ENCODE data around the gene FAM163B. TPM values are rescaled to one million over a fixed set of nuclear protein-coding genes. Genes with fewer than 3 reads are reported as not detected.

The FAM163B gene
- total and polyA plus RNA-seq, 2 donors (not counting 1 experiment from before 2014, with no cell fraction given): not detected

DNA sequence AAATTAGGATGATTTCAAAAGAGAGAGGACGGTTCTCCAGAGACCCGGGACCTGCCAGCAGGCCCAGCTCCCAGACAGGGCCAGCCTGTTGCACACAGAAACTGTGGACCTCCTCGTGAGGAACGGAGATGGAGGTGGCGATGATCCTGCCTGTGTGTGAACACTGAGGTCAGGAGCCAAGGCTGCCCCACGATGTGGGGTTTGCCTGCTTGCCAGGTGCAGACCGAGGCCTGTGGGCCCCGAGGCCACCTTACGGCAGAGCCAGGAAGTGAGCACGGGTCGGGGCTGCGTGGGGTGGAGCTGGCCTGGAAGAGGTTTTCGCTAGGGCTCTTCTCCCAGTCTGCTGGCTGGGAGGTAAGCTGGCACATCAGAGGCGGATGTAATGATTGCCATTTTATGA, 4.3 kb downstream of the FAM163B start:
- peaks cover 0 to 6% (median 0%) of the 10 kb centered on the region in 3 donors for H3K9me3 ChIP-seq (ENCODE audit: control extremely low read depth in 1 of 3, control insufficient read depth in 2 of 3, insufficient read depth in 1 of 3, low read length in 2 of 3)
- Mint-ChIP-seq H3K4me1 (peaks cover 7% of the 10 kb centered on the region), H3K27me3 (peaks cover 47% of the 10 kb centered on the region), H3K4me3 (no peak overlapping the region), H3K9me3 (ENCODE audit: insufficient read depth) (no peaks in the 10 kb centered on the region), H3K27ac (no peak overlapping the region)
- TF ChIP-seq, protein P1, sequence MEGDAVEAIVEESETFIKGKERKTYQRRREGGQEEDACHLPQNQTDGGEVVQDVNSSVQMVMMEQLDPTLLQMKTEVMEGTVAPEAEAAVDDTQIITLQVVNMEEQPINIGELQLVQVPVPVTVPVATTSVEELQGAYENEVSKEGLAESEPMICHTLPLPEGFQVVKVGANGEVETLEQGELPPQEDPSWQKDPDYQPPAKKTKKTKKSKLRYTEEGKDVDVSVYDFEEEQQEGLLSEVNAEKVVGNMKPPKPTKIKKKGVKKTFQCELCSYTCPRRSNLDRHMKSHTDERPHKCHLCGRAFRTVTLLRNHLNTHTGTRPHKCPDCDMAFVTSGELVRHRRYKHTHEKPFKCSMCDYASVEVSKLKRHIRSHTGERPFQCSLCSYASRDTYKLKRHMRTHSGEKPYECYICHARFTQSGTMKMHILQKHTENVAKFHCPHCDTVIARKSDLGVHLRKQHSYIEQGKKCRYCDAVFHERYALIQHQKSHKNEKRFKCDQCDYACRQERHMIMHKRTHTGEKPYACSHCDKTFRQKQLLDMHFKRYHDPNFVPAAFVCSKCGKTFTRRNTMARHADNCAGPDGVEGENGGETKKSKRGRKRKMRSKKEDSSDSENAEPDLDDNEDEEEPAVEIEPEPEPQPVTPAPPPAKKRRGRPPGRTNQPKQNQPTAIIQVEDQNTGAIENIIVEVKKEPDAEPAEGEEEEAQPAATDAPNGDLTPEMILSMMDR (IDR thresholded peaks at IDR 0.05): no peak
- no peak for TF ChIP-seq EZH2 (IDR thresholded peaks at IDR 0.05; ENCODE audit: borderline replicate concordance, insufficient read depth, low read depth, low read length, poor library complexity, severe bottlenecking)
- ChIA-PET POLR2A (no interaction called here), CTCF (no interaction called here)
- H4K20me1 ChIP-seq (ENCODE audit: control insufficient read depth, insufficient read depth, low read length, poor library complexity, severe bottlenecking): no peaks in the 10 kb centered on the region
- no peak overlapping the region for H3K4me3 ChIP-seq (ENCODE audit: control extremely low read depth in 1 of 5, extremely low read depth in 1 of 5, insufficient read depth in 1 of 5, low read depth in 2 of 5, low read length in 4 of 5)
- DNase-seq: no peak
- H3K79me2 ChIP-seq (ENCODE audit: control insufficient read depth, insufficient read depth, low read length): no peaks in the 10 kb centered on the region
- H3K4me2 ChIP-seq (replicated peaks; ENCODE audit: low read depth, low read length, poor library complexity, severe bottlenecking): no peak overlapping the region
- WGBS (ENCODE audit: insufficient coverage): 64% methylated on average over 14 of the region's 14 CpGs
- intact Hi-C loops (cut with micrococcal nuclease): no loop called here
- H3K27ac ChIP-seq (ENCODE audit: low read length in 2 of 2): no peak overlapping the region
- H3K27me3 ChIP-seq (replicated peaks in 1 of 4; ENCODE audit: control extremely low read depth in 1 of 4, control insufficient read depth in 3 of 4, insufficient read depth in 4 of 4, low read length in 3 of 4): peaks cover 0 to 55% (median 4%) of the 10 kb centered on the region in 4 experiments
- H3K36me3 ChIP-seq (replicated peaks in 1 of 2; ENCODE audit: control extremely low read depth in 1 of 2, control insufficient read depth in 1 of 2, extremely low read depth in 1 of 2, insufficient read depth in 2 of 2, low read length in 1 of 2): no peaks in the 10 kb centered on the region
- no peak overlapping the region for H3K9ac ChIP-seq (ENCODE audit: low read length)
- H3K4me1 ChIP-seq (ENCODE audit: control insufficient read depth in 2 of 2, insufficient read depth in 2 of 2, low read length in 2 of 2): no peaks in the 10 kb centered on the region
- H2AFZ ChIP-seq (ENCODE audit: insufficient read depth, low read depth, low read length, poor library complexity, severe bottlenecking): no peak overlapping the region
- ATAC-seq (ENCODE audit: low read depth): no peak

- no peaks in the 10 kb centered on the region for H3K4me1 ChIP-seq (ENCODE audit: control insufficient read depth in 2 of 2, insufficient read depth in 2 of 2, low read length in 2 of 2)
- no peak for ATAC-seq (ENCODE audit: low read depth)
- H3K27ac Mint-ChIP-seq: no peak overlapping the region
- peaks cover 42% of the 10 kb centered on the region for H3K27me3 Mint-ChIP-seq
- no peak overlapping the region for H3K27ac ChIP-seq (ENCODE audit: low read length in 2 of 2)
- H3K27me3 ChIP-seq (replicated peaks in 1 of 4; ENCODE audit: control extremely low read depth in 1 of 4, control insufficient read depth in 3 of 4, insufficient read depth in 4 of 4, low read length in 3 of 4): peaks cover 0 to 49% (median 2%) of the 10 kb centered on the region in 4 experiments
- peaks cover 7% of the 10 kb centered on the region for H3K4me1 Mint-ChIP-seq
- 32% methylated on average over 4 of the region's 5 CpGs for WGBS (ENCODE audit: insufficient coverage)
- H3K4me3 ChIP-seq (ENCODE audit: control extremely low read depth in 1 of 5, extremely low read depth in 1 of 5, insufficient read depth in 1 of 5, low read depth in 2 of 5, low read length in 4 of 5): no peak overlapping the region
- no peak for DNase-seq
- H3K9me3 Mint-ChIP-seq (ENCODE audit: insufficient read depth): no peaks in the 10 kb centered on the region
- no peak overlapping the region for H3K4me3 Mint-ChIP-seq
- intact Hi-C loops (cut with micrococcal nuclease): no loop called here
- no peaks in the 10 kb centered on the region for H3K79me2 ChIP-seq (ENCODE audit: control insufficient read depth, insufficient read depth, low read length)
- H2AFZ ChIP-seq (ENCODE audit: insufficient read depth, low read depth, low read length, poor library complexity, severe bottlenecking): no peak overlapping the region
- H3K4me2 ChIP-seq (replicated peaks; ENCODE audit: low read depth, low read length, poor library complexity, severe bottlenecking): no peak overlapping the region
- no peaks in the 10 kb centered on the region for H4K20me1 ChIP-seq (ENCODE audit: control insufficient read depth, insufficient read depth, low read length, poor library complexity, severe bottlenecking)
- TF ChIP-seq EZH2 (IDR thresholded peaks at IDR 0.05; ENCODE audit: borderline replicate concordance, insufficient read depth, low read depth, low read length, poor library complexity, severe bottlenecking): no peak
- TF ChIP-seq, protein P1 (IDR thresholded peaks at IDR 0.05): no peak
- H3K9me3 ChIP-seq (ENCODE audit: control extremely low read depth in 1 of 3, control insufficient read depth in 2 of 3, insufficient read depth in 1 of 3, low read length in 2 of 3): peaks cover 0 to 12% (median 0%) of the 10 kb centered on the region in 3 donors
- POLR2A ChIA-PET: no interaction called here
- H3K36me3 ChIP-seq (replicated peaks in 1 of 2; ENCODE audit: control extremely low read depth in 1 of 2, control insufficient read depth in 1 of 2, extremely low read depth in 1 of 2, insufficient read depth in 2 of 2, low read length in 1 of 2): no peaks in the 10 kb centered on the region
- H3K9ac ChIP-seq (ENCODE audit: low read length): no peak overlapping the region
- CTCF ChIA-PET: no interaction called here
Measured at GRCh38 chr9:133604214-133604613, 5.0 kb downstream of the FAM163B start.
